GM19099 (cell line): ENCODE results near the gene OR5F1.

Experiments
- POLR2A ChIP-seq: IDR thresholded peaks from 3 replicates; pipeline ENCODE4 v1.6.1; 2011; ENCODE audit warnings: low read depth; ENCODE audit not compliant: insufficient read length; ENCODE audit errors: extremely low read depth

The OR5F1 gene

DNA sequence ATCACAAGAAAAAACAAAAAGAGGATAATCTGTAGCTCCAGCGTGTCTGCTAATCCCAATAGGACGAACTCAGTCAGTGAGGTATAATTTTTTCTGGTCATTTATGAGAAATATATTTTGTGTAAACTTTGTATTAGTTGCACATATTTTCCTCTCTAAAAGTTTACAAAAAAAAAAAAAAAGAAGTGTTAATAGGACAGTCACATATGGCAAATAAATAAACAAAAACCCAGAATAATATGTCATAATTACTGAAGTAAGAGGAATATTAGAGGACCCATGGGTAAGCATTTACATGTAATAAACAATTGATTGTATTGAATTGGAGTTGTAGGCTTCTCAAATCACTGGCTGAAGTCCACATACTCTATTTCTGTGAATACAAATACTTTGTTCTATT lies at the start of gene OR5F1:
Gene OR5F1, minus strand, starts transcription at position 101 of the 400 bp plus-strand sequence. Its CDS starts 0 bp downstream, at position 101.
- TF ChIP-seq POLR2A, result no peak

DNA sequence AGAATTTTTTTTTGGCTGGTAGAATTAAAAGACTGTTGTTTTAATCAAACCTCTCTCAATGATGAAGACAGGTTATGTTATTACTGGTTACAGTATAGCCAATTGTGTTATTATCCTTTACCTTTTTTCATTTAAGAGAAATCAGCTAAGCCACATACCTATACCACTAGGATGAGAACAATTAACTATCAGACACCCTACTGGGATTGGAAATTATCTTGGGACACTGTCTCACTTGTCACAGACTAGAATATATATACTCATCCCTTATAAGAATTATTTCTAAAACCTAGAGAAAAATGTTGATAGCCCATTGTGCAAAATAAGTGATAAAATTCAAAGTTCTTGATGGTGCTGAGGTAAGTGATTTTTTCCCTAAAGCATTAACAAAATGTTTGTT lies 32.9 kb upstream of the OR5F1 start, which contains the start of gene OR5AS1:
Gene OR5AS1, plus strand, starts transcription at position 301 of the 400 bp plus-strand sequence. CDS start 2,765 bp downstream, outside the sequence.
- TF ChIP-seq POLR2A, result no peak

- no peak for TF ChIP-seq POLR2A
These were observed 19.4 kb upstream of the OR5F1 start for GRCh38 chr11:56013805-56014204.

DNA sequence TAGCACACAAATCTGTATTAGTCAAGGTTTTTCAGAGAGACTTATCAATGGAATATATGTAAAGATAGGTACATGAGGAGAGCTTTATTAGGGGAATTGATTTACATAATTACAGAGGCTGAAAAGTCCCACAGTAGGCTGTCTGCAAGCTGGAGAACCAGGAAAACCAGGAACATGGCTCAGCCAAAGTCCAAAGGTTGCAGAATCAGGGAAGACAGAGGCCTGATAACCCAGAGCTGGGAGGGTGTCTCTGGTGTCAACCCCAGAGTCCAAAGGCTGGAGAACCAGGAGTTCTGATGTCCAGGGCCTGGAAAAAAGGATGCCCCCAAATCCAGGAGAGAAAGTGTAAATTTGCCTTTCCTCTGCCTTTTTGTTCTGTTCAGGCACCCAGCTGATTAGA lies 16.3 kb upstream of the OR5F1 start:
- TF ChIP-seq POLR2A, result no peak

- TF ChIP-seq POLR2A, result no peak
These were observed 23.5 kb downstream of the OR5F1 start for GRCh38 chr11:55970935-55971334.

- TF ChIP-seq POLR2A, result no peak
These were observed 24.6 kb downstream of the OR5F1 start, which contains the start of gene OR10AG1 for GRCh38 chr11:55969845-55970244. OR10AG1 (minus strand) TSS chr11:55969945; CDS start chr11:55969907, 38 bp downstream.

- TF ChIP-seq POLR2A, result no peak
These were observed 26.5 kb downstream of the OR5F1 start for GRCh38 chr11:55967914-55968313.

- no peak for TF ChIP-seq POLR2A
These were observed 28.0 kb downstream of the OR5F1 start for GRCh38 chr11:55966391-55966790.

DNA sequence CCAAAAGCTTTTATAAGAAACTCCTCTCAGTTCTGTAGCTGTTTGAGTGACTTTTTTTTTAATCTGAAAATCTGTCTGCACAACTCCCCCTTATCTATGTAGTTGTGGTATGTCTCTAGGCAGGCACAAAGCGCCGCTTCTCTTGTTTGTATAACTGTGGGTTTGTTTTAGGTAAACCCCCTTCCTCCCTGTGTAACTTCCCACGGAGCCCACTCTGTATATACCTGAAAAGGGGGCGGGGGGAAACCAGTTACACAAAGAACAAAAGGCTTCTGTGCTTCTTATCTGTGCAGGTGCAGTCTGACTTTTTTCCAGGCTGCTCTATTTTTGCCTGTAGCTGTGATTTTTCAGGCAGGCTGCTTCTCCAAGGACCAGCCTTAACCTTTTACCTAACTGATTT lies 37.9 kb downstream of the OR5F1 start:
- TF ChIP-seq POLR2A, result no peak

GRCh38 chr11:55949330-55949729 lies 45.1 kb downstream of the OR5F1 start:
- no peak for TF ChIP-seq POLR2A
